GM18499 (cell line): ENCODE data around the gene RETREG3.
"Not testable (repeated sequence)": the region's sequence is repeated elsewhere in the genome, so short reads cannot be mapped to it uniquely, and the experiment has no call there.

Experiments
- ATAC-seq: cut with Tn5 transposase; IDR thresholded peaks from one replicate; pipeline ENCODE4 v1.9.1; 2021; ENCODE audit warnings: moderate number of reproducible peaks; ENCODE audit not compliant: insufficient read depth, unreplicated experiment

RETREG3 gene

GRCh38 chr17:42554250-42555121 lies 54.7 kb downstream of the RETREG3 start:
- no peak for ATAC-seq

- no peak for ATAC-seq
Observed at GRCh38 chr17:42553866-42554249, 55.3 kb downstream of the RETREG3 start.

- ATAC-seq = no peak
Observed at GRCh38 chr17:42553161-42553818, 55.9 kb downstream of the RETREG3 start.

- not testable (repeated sequence) for ATAC-seq
Observed at GRCh38 chr17:42552736-42553135, 56.4 kb downstream of the RETREG3 start, which contains the start of gene HSD17B1. Gene HSD17B1, plus strand, starts transcription at chr17:42552923. Its CDS starts 11 bp downstream, at chr17:42552934.

- ATAC-seq = no peak
Observed at GRCh38 chr17:42548993-42549755, 60.0 kb downstream of the RETREG3 start.

- ATAC-seq = no peak
Observed at GRCh38 chr17:42548070-42548837, 60.9 kb downstream of the RETREG3 start.

GRCh38 chr17:42547698-42548069 lies 61.5 kb downstream of the RETREG3 start:
- no peak for ATAC-seq

- ATAC-seq = no peak
Observed at GRCh38 chr17:42547001-42547461, 62.1 kb downstream of the RETREG3 start.

- not testable (repeated sequence) for ATAC-seq
Observed at GRCh38 chr17:42545755-42546505, 63.2 kb downstream of the RETREG3 start.

GRCh38 chr17:42544874-42545283 lies 64.3 kb downstream of the RETREG3 start:
- no peak for ATAC-seq

GRCh38 chr17:42543190-42544079 lies 65.7 kb downstream of the RETREG3 start:
- ATAC-seq = no peak

GRCh38 chr17:42541041-42541833 lies 67.9 kb downstream of the RETREG3 start:
- no peak for ATAC-seq

GRCh38 chr17:42540558-42540957 lies 68.6 kb downstream of the RETREG3 start:
- not testable (repeated sequence) for ATAC-seq

GRCh38 chr17:42538482-42538881 lies 70.7 kb downstream of the RETREG3 start:
- no peak for ATAC-seq

- ATAC-seq = no peak
Observed at GRCh38 chr17:42537826-42538451, 71.2 kb downstream of the RETREG3 start.

- ATAC-seq = no peak
Observed at GRCh38 chr17:42537156-42537805, 71.9 kb downstream of the RETREG3 start.
